K562 (cell line): ENCODE measurements around the gene IPO13. TPM values are rescaled to one million over a fixed set of nuclear protein-coding genes. Genes with fewer than 3 reads are reported as not detected.

ENCODE experiments used
- BCOR ChIP-seq: fragments of 450-650 bp; IDR thresholded peaks from 2 replicates; pipeline ENCODE4 v1.6.1; 2016
- FUS ChIP-seq: fragments of 200-400 bp; formaldehyde crosslinking; optimal IDR thresholded peaks from 2 replicates; pipeline ENCODE3; 2017; ENCODE audit warnings: low read depth, low read length
- HES1 ChIP-seq: fragments of 450-650 bp; IDR thresholded peaks from 2 replicates; pipeline ENCODE4 v1.6.1; 2016; ENCODE audit warnings: low read depth, mild to moderate bottlenecking, moderate library complexity
- ID3 ChIP-seq, 2 experiments: fragments of 250-450 bp in 1 of 2; fragments of 450-650 bp in 1 of 2; sonication (Bioruptor Pico) in 1 of 2; IDR thresholded peaks; 2 replicates each; pipeline versions ENCODE4 v1.6.1 to v1.8.0; 2016 to 2021; ENCODE audit warnings: mild to moderate bottlenecking in 2 of 2, moderate library complexity in 2 of 2, missing compliant biosample characterization in 1 of 2, missing genetic modification characterization in 1 of 2
- ILF3 ChIP-seq: fragments of 450-650 bp; IDR thresholded peaks from 2 replicates; pipeline ENCODE4 v1.6.1; 2018; ENCODE audit warnings: antibody characterized with exemption, mild to moderate bottlenecking, moderate library complexity, borderline replicate concordance
- L3MBTL2 ChIP-seq: fragments of 450-650 bp; IDR thresholded peaks from 2 replicates; pipeline ENCODE4 v1.6.1; 2016; ENCODE audit warnings: mild to moderate bottlenecking, moderate library complexity
- MBD2 ChIP-seq: sonication (generic); IDR thresholded peaks from 2 replicates; pipeline ENCODE4 v1.6.1; 2016; ENCODE audit warnings: low read depth, borderline replicate concordance
- PKNOX1 ChIP-seq: fragments of 450-650 bp; IDR thresholded peaks from 2 replicates; pipeline ENCODE4 v1.6.1; 2016
- PRDM10 ChIP-seq: fragments of 450-650 bp; IDR thresholded peaks from 2 replicates; pipeline ENCODE4 v1.6.1; 2018; ENCODE audit not compliant: partially characterized antibody
- TFAP4 ChIP-seq: sonication (generic); formaldehyde crosslinking; IDR thresholded peaks from 2 replicates; pipeline ENCODE4 v1.8.0; 2022; ENCODE audit warnings: missing genetic modification reagents, mild to moderate bottlenecking, moderate library complexity, borderline replicate concordance
- TOE1 ChIP-seq, 2 experiments: fragments of 450-650 bp in 1 of 2; sonication (generic) in 1 of 2; formaldehyde crosslinking in 1 of 2; IDR thresholded peaks; 2 replicates each; pipeline versions ENCODE4 v1.7.1 to v1.8.0; 2016 to 2022; ENCODE audit warnings: borderline replicate concordance in 2 of 2, mild to moderate bottlenecking in 2 of 2, antibody characterized with exemption in 1 of 2, inconsistent platforms in 1 of 2, low read depth in 1 of 2, missing genetic modification reagents in 1 of 2, moderate library complexity in 1 of 2
- ZNF311 ChIP-seq: fragments of 250-450 bp; sonication (Bioruptor Pico); IDR thresholded peaks from 2 replicates; pipeline ENCODE4 v1.4.0; 2020; ENCODE audit warnings: mild to moderate bottlenecking, moderate library complexity
- ZNF41 ChIP-seq: fragments of 250-450 bp; sonication (Bioruptor Pico); conservative IDR thresholded peaks from 2 replicates; pipeline ENCODE4 v1.4.0; 2020; ENCODE audit warnings: mild to moderate bottlenecking
- ZNF445 ChIP-seq: fragments of 250-450 bp; sonication (Bioruptor Pico); IDR thresholded peaks from 2 replicates; pipeline ENCODE4 v1.4.0; 2020; ENCODE audit warnings: low read depth, mild to moderate bottlenecking, moderate library complexity
- ZNF512 ChIP-seq: IDR thresholded peaks from 2 replicates; pipeline ENCODE4 v1.6.1; 2016; ENCODE audit warnings: missing genetic modification characterization, missing compliant biosample characterization
- ZNF75A ChIP-seq: fragments of 450-650 bp; formaldehyde crosslinking; IDR thresholded peaks from 2 replicates; pipeline ENCODE4 v1.4.0; 2020; ENCODE audit warnings: mild to moderate bottlenecking
- ZNF76 ChIP-seq: fragments of 250-450 bp; sonication (Bioruptor Pico); IDR thresholded peaks from 2 replicates; pipeline ENCODE4 v1.4.0; 2020; ENCODE audit warnings: mild to moderate bottlenecking, moderate library complexity, borderline replicate concordance
- polyA plus RNA-seq, 8 experiments: library from polyadenylated mRNA; depleted of rRNA in 4 of 8; stranded (reverse) in 5 of 8; unstranded in 3 of 8; fragments of >200 nt; fragmentation: Nextera tagmentation in 2 of 8; fragmentation: Illumina TruSeq in 1 of 8; extraction: Ambion mirVana in 2 of 8; extraction: Trizol in 1 of 8; gene quantifications; 2 replicates each; pipeline versions ENCODE4 v1.2.1 to v1.2.3, GENCODE V29; 2011 to 2014; ENCODE audit warnings: inconsistent platforms in 1 of 8, missing spikeins in 1 of 8
- total RNA-seq, 7 experiments: library from RNA; depleted of rRNA in 6 of 7; stranded (reverse); fragments of >200 nt in 6 of 7; fragmentation: Illumina TruSeq in 2 of 7; extraction: Trizol in 2 of 7; gene quantifications; 2 replicates each; pipeline versions ENCODE4 v1.2.1 to v1.2.3, GENCODE V29; 2011 to 2021; ENCODE audit warnings: low replicate concordance in 1 of 7
- TF ChIP-seq, protein P1 (sequence below): fragments of 450-650 bp; IDR thresholded peaks from one replicate; pipeline ENCODE4 v1.6.1; 2018; ENCODE audit warnings: mild to moderate bottlenecking, moderate library complexity; ENCODE audit not compliant: partially characterized antibody

The IPO13 gene
- total and polyA plus RNA-seq, 9 of the 15 experiments (the other 6 are each of a cell fraction or from before 2014, with no cell fraction given) = 7.0 to 30.8 (median 16.2) TPM

GRCh38 chr1:43934986-43935324 lies 11.8 kb upstream of the IPO13 start (continued):
- TF ChIP-seq PKNOX1 = no peak
- TF ChIP-seq HES1 = no peak
- TF ChIP-seq PRDM10 = no peak
- no peak for TF ChIP-seq FUS
- no peak for TF ChIP-seq L3MBTL2
- no peak for TF ChIP-seq ZNF445 (CRISPR knock-in tag)
- no peak for TF ChIP-seq ZNF75A
- TF ChIP-seq ZNF76 = no peak
- no peak for TF ChIP-seq TOE1 (IDR thresholded peaks at IDR 0.05; ENCODE audit: borderline replicate concordance)
- TF ChIP-seq TOE1 (CRISPR knock-in tag; IDR thresholded peaks at IDR 0.05; ENCODE audit: borderline replicate concordance, low read depth) = no peak
- no peak for TF ChIP-seq ILF3
- no peak for TF ChIP-seq BCOR
- TF ChIP-seq, protein P1, sequence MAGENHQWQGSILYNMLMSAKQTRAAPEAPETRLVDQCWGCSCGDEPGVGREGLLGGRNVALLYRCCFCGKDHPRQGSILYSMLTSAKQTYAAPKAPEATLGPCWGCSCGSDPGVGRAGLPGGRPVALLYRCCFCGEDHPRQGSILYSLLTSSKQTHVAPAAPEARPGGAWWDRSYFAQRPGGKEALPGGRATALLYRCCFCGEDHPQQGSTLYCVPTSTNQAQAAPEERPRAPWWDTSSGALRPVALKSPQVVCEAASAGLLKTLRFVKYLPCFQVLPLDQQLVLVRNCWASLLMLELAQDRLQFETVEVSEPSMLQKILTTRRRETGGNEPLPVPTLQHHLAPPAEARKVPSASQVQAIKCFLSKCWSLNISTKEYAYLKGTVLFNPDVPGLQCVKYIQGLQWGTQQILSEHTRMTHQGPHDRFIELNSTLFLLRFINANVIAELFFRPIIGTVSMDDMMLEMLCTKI = no peak
- 0 out of 2 replicates have a peak, but pooled peaks have one; percentile 25 for TF ChIP-seq TFAP4 (CRISPR knock-in tag)
- TF ChIP-seq ZNF311 (CRISPR knock-in tag) = no peak
- no peak for TF ChIP-seq ID3 (CRISPR knock-in tag; IDR thresholded peaks at IDR 0.05)
- TF ChIP-seq ID3 (tag; IDR thresholded peaks at IDR 0.05) = 0 out of 2 replicates have a peak, but pooled peaks have one; percentile 2
- TF ChIP-seq MBD2 = no peak
- TF ChIP-seq ZNF41 (CRISPR knock-in tag) = no peak
- TF ChIP-seq ZNF512 = no peak
